HepG2 (cell line): Measurements from ENCODE around the gene ATP1B2. TPM values are rescaled to one million over a fixed set of nuclear protein-coding genes. Genes with fewer than 3 reads are reported as not detected.

ENCODE experiments used
- AFF4 ChIP-seq: sonication (generic); formaldehyde crosslinking; IDR thresholded peaks from 2 replicates; pipeline ENCODE4 v1.4.0; 2020; ENCODE audit warnings: missing genetic modification reagents
- ATAD3A ChIP-seq: sonication (generic); formaldehyde crosslinking; IDR thresholded peaks from 2 replicates; pipeline ENCODE4 v1.4.0; 2020; ENCODE audit warnings: missing genetic modification reagents
- CHD2 ChIP-seq: IDR thresholded peaks from 2 replicates; pipeline ENCODE4 v1.6.1; 2011; ENCODE audit warnings: low read depth, low read length, improper control_type of control experiment
- DRAP1 ChIP-seq: IDR thresholded peaks from 2 replicates; pipeline ENCODE4 v1.6.1; 2016; ENCODE audit warnings: missing genetic modification reagents, missing compliant biosample characterization
- FOXA3 ChIP-seq: IDR thresholded peaks from 2 replicates; pipeline ENCODE4 v1.6.1; 2016; ENCODE audit warnings: missing genetic modification reagents, missing compliant biosample characterization
- LBX2 ChIP-seq: sonication (generic); formaldehyde crosslinking; IDR thresholded peaks from 2 replicates; pipeline ENCODE4 v1.5.0; 2020; ENCODE audit warnings: missing genetic modification reagents, mild to moderate bottlenecking, borderline replicate concordance
- MATR3 ChIP-seq: sonication (generic); formaldehyde crosslinking; IDR thresholded peaks from 2 replicates; pipeline ENCODE4 v1.4.0; 2020; ENCODE audit warnings: missing genetic modification reagents
- SIN3A ChIP-seq: IDR thresholded peaks from 2 replicates; pipeline ENCODE4 v1.6.1; 2011; ENCODE audit warnings: low read depth, mild to moderate bottlenecking, control low read depth, low read length, borderline replicate concordance
- SRSF4 ChIP-seq: fragments of 200-400 bp; formaldehyde crosslinking; IDR thresholded peaks from one replicate; pipeline ENCODE4 v1.6.1; 2018; ENCODE audit warnings: mild to moderate bottlenecking, low read depth, low read length, moderate library complexity; ENCODE audit not compliant: poor library complexity, severe bottlenecking
- STAG1 ChIP-seq: sonication (generic); formaldehyde crosslinking; IDR thresholded peaks from 2 replicates; pipeline ENCODE4 v1.4.0; 2020; ENCODE audit warnings: missing genetic modification reagents
- SUZ12 ChIP-seq: fragments of 150-350 bp; IDR thresholded peaks from 2 replicates; pipeline ENCODE4 v1.6.1; 2014; ENCODE audit warnings: low read depth, low read length
- TAF1 ChIP-seq: sonication (generic); formaldehyde crosslinking; IDR thresholded peaks from 2 replicates; pipeline ENCODE4 v1.4.0; 2020; ENCODE audit warnings: missing genetic modification reagents
- THAP11 ChIP-seq: IDR thresholded peaks from 2 replicates; pipeline ENCODE4 v1.6.1; 2016; ENCODE audit warnings: missing biosample characterization, missing genetic modification reagents
- ZFP36 ChIP-seq: fragments of 150-350 bp; IDR thresholded peaks from 2 replicates; pipeline ENCODE4 v1.6.1; 2018; ENCODE audit warnings: borderline replicate concordance, low read length, low read depth; ENCODE audit not compliant: partially characterized antibody
- ZKSCAN5 ChIP-seq: sonication (generic); formaldehyde crosslinking; IDR thresholded peaks from 2 replicates; pipeline ENCODE4 v1.5.1; 2020; ENCODE audit warnings: mild to moderate bottlenecking, missing genetic modification reagents
- ZNF235 ChIP-seq: sonication (generic); formaldehyde crosslinking; IDR thresholded peaks from 2 replicates; pipeline ENCODE4 v1.8.1; 2023; ENCODE audit warnings: mild to moderate bottlenecking, missing genetic modification reagents, borderline replicate concordance
- ZNF572 ChIP-seq: sonication (generic); formaldehyde crosslinking; IDR thresholded peaks from 2 replicates; pipeline ENCODE4 v1.5.1; 2020; ENCODE audit warnings: mild to moderate bottlenecking, missing genetic modification reagents
- ZNF576 ChIP-seq: sonication (generic); formaldehyde crosslinking; IDR thresholded peaks from 2 replicates; pipeline ENCODE4 v1.4.0; 2020; ENCODE audit warnings: mild to moderate bottlenecking, missing genetic modification reagents
- ZNF619 ChIP-seq: sonication (generic); formaldehyde crosslinking; IDR thresholded peaks from 2 replicates; pipeline ENCODE4 v1.4.0; 2020; ENCODE audit warnings: mild to moderate bottlenecking, missing genetic modification reagents
- ZNF720 ChIP-seq: sonication (generic); formaldehyde crosslinking; IDR thresholded peaks from 2 replicates; pipeline ENCODE4 v1.4.0; 2020; ENCODE audit warnings: missing genetic modification reagents
- ZNF747 ChIP-seq: sonication (generic); formaldehyde crosslinking; IDR thresholded peaks from 2 replicates; pipeline ENCODE4 v1.8.1; 2023; ENCODE audit warnings: missing genetic modification reagents, mild to moderate bottlenecking, borderline replicate concordance
- ZNF776 ChIP-seq: sonication (generic); formaldehyde crosslinking; IDR thresholded peaks from 2 replicates; pipeline ENCODE4 v1.4.0; 2020; ENCODE audit warnings: mild to moderate bottlenecking, missing genetic modification reagents
- polyA plus RNA-seq, 8 experiments: library from polyadenylated mRNA; depleted of rRNA in 3 of 8; stranded (reverse) in 7 of 8; unstranded in 1 of 8; fragments of >200 nt; fragmentation: Illumina TruSeq in 4 of 8; extraction: Trizol in 4 of 8; gene quantifications; 2 replicates each; pipeline versions ENCODE4 v1.2.1 to v1.2.3, GENCODE V29; 2011 to 2016; ENCODE audit warnings: low read depth in 4 of 8, missing spikeins in 1 of 8, mixed read lengths in 1 of 8; ENCODE audit not compliant: insufficient read depth in 1 of 8
- total RNA-seq, 5 experiments: library from RNA; depleted of rRNA; stranded (reverse); fragments of >200 nt; fragmentation: Illumina TruSeq; extraction: Trizol; gene quantifications; 2 replicates each; pipeline ENCODE4 v1.2.3, GENCODE V29; 2016; ENCODE audit warnings: low read depth in 1 of 5
- TF ChIP-seq, protein P1 (sequence below): sonication (generic); formaldehyde crosslinking; IDR thresholded peaks from 2 replicates; pipeline ENCODE4 v1.5.0; 2020; ENCODE audit warnings: mild to moderate bottlenecking, missing genetic modification reagents

Gene ATP1B2
- total and polyA plus RNA-seq, 2 of the 13 experiments (the other 11 are each of a cell fraction or from before 2014, with no cell fraction given) = not detected

DNA sequence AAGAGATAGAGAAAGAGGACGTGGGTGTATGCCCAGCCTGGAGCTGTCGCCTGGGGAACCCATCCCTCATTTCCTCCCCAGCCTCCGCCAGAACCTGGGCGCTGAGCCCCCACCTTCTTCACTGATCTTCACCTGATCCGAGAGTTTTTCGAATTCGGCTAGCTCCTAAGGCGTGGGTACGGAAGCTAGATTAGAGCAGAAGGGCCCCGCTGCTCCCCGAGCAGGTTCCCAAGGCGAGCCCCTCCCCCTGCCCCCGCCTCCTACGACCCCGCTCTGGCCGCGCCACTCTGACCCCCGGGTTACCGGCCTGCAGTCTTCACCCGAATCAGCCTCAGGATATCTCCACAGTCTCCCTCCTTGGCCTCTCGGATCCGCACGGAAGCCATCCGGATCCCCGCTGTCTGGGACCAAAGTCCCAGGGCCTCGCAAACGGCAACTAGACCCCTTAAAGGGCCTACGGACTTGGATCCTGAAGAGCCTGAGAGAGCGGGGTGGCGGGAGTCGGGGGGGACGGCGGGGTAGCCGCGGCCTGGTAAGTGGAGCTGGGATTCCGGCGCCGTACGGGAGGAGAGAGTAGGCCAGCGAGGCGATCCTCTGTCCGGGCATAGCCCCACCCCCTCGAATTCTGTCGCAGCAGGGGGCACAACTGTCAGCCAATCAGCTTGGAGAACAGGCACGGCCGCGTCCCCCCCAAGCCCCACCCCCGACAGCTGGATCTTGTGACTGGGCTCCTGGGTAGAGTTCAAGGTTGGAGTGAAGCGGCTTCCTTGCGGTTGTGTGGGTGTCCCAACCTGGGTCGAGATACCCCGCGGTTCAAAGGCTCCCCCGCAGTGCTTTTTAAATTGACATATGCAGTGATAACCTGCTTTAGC, 23.2 kb upstream of the ATP1B2 start, which contains the start of gene SAT2 (continued):
- TF ChIP-seq AFF4 (no peak), MATR3 (CRISPR knock-in tag) (no peak), TAF1 (CRISPR knock-in tag) (peak; percentile 86), SIN3A (peak; percentile 83; the same call in 1 of the 2 replicates), SRSF4 (no peak), STAG1 (CRISPR knock-in tag) (no peak), ZNF235 (no peak), ZNF720 (CRISPR knock-in tag) (no peak), ZNF776 (CRISPR knock-in tag) (no peak), ZNF747 (CRISPR knock-in tag) (no peak), SUZ12 (no peak), ZKSCAN5 (CRISPR knock-in tag) (no peak), CHD2 (no peak; the same call in 1 of the 2 replicates), ZNF619 (CRISPR knock-in tag) (no peak), ZNF576 (CRISPR knock-in tag) (no peak), LBX2 (CRISPR knock-in tag) (no peak), ATAD3A (CRISPR knock-in tag) (no peak), DRAP1 (CRISPR knock-in tag) (peak; percentile 76), THAP11 (CRISPR knock-in tag) (no peak), ZFP36 (no peak), FOXA3 (CRISPR knock-in tag) (peak; percentile 19), ZNF572 (CRISPR knock-in tag) (no peak)
- TF ChIP-seq, protein P1, sequence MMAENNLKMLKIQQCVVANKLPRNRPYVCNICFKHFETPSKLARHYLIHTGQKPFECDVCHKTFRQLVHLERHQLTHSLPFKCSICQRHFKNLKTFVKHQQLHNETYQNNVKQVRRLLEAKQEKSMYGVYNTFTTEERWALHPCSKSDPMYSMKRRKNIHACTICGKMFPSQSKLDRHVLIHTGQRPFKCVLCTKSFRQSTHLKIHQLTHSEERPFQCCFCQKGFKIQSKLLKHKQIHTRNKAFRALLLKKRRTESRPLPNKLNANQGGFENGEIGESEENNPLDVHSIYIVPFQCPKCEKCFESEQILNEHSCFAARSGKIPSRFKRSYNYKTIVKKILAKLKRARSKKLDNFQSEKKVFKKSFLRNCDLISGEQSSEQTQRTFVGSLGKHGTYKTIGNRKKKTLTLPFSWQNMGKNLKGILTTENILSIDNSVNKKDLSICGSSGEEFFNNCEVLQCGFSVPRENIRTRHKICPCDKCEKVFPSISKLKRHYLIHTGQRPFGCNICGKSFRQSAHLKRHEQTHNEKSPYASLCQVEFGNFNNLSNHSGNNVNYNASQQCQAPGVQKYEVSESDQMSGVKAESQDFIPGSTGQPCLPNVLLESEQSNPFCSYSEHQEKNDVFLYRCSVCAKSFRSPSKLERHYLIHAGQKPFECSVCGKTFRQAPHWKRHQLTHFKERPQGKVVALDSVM (CRISPR knock-in tag) = peak; percentile 75
